Measurements from ENCODE around the gene BTRC.

BTRC gene

DNA sequence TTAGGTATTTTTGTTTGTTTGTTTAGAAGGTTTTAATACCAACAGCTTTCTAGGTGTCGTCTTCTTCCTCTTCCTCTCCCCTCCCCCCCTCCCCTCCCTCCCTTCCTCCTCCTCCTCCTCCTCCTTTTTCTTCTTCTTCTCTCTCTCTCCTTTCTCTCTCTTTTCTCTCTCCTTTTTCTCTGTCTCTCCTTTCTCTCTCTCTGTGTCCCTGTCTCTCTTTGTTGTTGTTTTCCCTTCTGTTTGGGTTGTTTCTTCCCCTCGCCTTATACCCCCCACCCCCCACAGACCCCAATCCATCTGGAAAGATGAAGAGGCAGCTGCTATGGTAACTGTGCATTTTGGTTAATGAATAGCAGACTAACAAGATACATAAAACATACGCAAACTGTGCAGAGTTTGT is 75.5 kb downstream of the BTRC start:
- Histone ChIP-seq H3K4me3 (ENCODE audit: low read depth, low read length) (no peak overlapping the region), H3K9me3 (ENCODE audit: control insufficient read depth, insufficient read depth, low read length) (no peaks in the 10 kb centered on the region), H3K9ac (ENCODE audit: low read depth, low read length) (no peak overlapping the region), H3K4me1 (ENCODE audit: control insufficient read depth, insufficient read depth, low read length) (no peaks in the 10 kb centered on the region), H3K27me3 (ENCODE audit: control insufficient read depth, insufficient read depth, low read length) (no peaks in the 10 kb centered on the region), H3K36me3 (ENCODE audit: control insufficient read depth, insufficient read depth, low read length) (no peaks in the 10 kb centered on the region)

DNA sequence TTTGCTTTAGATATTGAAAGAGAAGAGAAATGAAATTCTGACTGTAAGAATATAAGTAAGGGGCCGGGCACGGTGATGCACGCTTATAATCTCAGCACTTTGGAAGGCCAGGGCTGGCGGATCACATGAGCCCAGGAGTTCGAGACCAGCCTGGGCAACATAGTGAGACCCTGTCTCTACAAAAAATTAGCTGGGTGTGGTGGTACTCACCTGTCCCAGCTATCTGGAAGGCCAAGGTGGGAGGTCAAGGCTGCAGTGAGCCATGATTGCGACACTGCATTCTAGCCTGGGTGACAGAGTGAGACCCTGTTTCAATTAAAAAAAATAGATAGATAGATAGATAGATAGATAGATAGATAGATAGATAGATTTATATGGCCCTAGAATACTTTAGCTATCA is 82.3 kb downstream of the BTRC start:
- H3K27me3 ChIP-seq (ENCODE audit: control insufficient read depth, insufficient read depth, low read length), result no peaks in the 10 kb centered on the region

DNA sequence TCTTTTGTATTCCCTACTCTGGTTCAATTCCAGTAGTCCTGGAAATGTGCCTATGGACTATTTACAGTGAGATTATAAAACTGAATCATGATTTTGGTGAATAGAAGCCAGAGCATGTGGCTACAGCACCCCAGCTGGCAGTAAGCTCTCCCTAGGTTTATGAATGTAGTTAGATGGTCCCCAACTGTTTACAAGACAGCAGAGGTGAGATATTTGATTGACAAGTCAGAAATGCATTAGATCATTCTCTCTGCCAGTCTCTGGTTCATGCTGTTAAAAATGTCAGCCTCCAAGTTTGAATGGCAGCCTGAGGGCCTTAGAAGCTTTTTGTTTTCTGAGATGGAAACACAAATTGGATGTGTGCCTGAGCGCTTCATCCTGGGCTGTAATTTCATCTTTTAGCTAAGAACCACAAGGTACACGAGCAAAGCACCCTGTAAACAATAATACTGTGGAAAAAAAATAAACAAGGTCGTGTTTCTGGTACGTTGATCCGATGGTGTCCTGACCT is 85.0 kb downstream of the BTRC start:
- no peaks in the 10 kb centered on the region for H3K36me3 ChIP-seq (ENCODE audit: control insufficient read depth, insufficient read depth, low read length)

More for the DNA sequence above, 82.3 kb downstream of the BTRC start:
- no peaks in the 10 kb centered on the region for H3K9me3 ChIP-seq (ENCODE audit: control insufficient read depth, insufficient read depth, low read length)
- H3K4me1 ChIP-seq (ENCODE audit: control insufficient read depth, insufficient read depth, low read length), result no peaks in the 10 kb centered on the region
- no peaks in the 10 kb centered on the region for H3K36me3 ChIP-seq (ENCODE audit: control insufficient read depth, insufficient read depth, low read length)
- no peak overlapping the region for H3K9ac ChIP-seq (ENCODE audit: low read depth, low read length)
- no peak overlapping the region for H3K4me3 ChIP-seq (ENCODE audit: low read depth, low read length)

DNA sequence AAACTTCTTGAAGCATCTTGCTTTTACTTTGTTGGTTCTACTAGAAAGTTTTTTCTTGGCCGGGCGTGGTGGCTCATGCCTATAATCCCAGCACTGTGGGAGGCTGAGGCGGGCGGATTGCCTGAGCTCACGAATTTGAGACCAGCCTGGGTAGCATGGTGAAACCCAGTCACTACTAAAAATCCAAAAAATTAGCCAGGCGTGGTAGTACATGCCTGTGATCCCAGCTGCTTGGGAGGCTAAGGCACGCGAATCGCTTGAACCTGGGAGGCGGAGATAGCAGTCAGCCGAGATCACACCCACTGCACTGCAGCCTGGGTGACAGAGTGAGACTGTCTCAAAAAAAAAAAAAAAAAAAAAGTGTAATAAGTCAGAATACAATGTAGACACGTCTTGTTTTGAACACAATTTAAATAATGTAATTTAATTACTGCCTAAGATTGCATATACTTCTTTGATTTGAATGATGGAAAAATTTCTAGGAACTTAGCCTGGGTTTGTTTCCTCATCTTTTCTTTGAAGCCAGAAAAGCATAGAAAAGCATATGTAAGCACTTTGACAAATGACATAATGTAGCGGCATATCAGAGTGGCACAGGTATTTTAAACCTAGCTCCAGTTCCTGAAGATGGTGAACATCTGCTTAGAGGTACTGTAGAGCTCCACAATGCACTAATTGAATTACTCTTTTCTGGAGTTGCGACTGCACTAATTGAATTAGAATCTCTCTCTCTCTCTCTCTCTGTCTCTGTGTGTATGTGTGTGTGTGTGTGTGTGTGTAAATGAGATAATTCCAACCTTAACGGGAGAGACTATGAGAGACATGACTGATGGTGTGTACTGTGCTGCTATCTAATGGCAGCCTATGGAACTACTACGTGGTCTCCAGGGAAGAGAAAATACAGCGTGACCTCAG is 87.8 kb downstream of the BTRC start:
- Histone ChIP-seq H3K4me3 (ENCODE audit: low read depth, low read length) (no peak overlapping the region), H3K27me3 (ENCODE audit: control insufficient read depth, insufficient read depth, low read length) (no peaks in the 10 kb centered on the region), H3K36me3 (ENCODE audit: control insufficient read depth, insufficient read depth, low read length) (no peaks in the 10 kb centered on the region), H3K9ac (ENCODE audit: low read depth, low read length) (no peak overlapping the region), H3K4me1 (ENCODE audit: control insufficient read depth, insufficient read depth, low read length) (peaks cover 4% of the 10 kb centered on the region), H3K9me3 (ENCODE audit: control insufficient read depth, insufficient read depth, low read length) (no peaks in the 10 kb centered on the region)

More for the DNA sequence above, 85.0 kb downstream of the BTRC start:
- Histone ChIP-seq H3K27me3 (ENCODE audit: control insufficient read depth, insufficient read depth, low read length) (no peaks in the 10 kb centered on the region), H3K9ac (ENCODE audit: low read depth, low read length) (no peak overlapping the region), H3K9me3 (ENCODE audit: control insufficient read depth, insufficient read depth, low read length) (no peaks in the 10 kb centered on the region), H3K4me3 (ENCODE audit: low read depth, low read length) (no peak overlapping the region), H3K4me1 (ENCODE audit: control insufficient read depth, insufficient read depth, low read length) (peaks cover 4% of the 10 kb centered on the region)

DNA sequence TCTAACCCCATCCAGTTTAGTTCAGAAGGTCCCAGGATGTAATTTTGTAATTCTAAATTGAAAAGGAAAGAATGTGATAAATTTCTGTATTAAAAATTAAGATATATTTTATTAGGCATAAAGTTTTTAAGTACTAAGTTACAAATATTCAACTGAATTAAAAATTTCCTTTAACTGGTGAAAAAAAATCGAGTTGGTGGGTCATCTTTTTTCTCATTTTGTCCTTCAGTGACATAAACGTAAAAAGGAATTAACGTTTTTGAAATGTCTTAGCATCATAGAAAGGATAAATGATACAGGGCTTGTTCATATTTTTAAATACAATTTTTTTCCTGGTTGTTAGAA is 88.5 kb downstream of the BTRC start:
- Histone ChIP-seq H3K4me3 (ENCODE audit: low read depth, low read length) (no peak overlapping the region), H3K9ac (ENCODE audit: low read depth, low read length) (no peak overlapping the region), H3K4me1 (ENCODE audit: control insufficient read depth, insufficient read depth, low read length) (peaks cover 4% of the 10 kb centered on the region), H3K9me3 (ENCODE audit: control insufficient read depth, insufficient read depth, low read length) (no peaks in the 10 kb centered on the region), H3K36me3 (ENCODE audit: control insufficient read depth, insufficient read depth, low read length) (no peaks in the 10 kb centered on the region), H3K27me3 (ENCODE audit: control insufficient read depth, insufficient read depth, low read length) (no peaks in the 10 kb centered on the region)

DNA sequence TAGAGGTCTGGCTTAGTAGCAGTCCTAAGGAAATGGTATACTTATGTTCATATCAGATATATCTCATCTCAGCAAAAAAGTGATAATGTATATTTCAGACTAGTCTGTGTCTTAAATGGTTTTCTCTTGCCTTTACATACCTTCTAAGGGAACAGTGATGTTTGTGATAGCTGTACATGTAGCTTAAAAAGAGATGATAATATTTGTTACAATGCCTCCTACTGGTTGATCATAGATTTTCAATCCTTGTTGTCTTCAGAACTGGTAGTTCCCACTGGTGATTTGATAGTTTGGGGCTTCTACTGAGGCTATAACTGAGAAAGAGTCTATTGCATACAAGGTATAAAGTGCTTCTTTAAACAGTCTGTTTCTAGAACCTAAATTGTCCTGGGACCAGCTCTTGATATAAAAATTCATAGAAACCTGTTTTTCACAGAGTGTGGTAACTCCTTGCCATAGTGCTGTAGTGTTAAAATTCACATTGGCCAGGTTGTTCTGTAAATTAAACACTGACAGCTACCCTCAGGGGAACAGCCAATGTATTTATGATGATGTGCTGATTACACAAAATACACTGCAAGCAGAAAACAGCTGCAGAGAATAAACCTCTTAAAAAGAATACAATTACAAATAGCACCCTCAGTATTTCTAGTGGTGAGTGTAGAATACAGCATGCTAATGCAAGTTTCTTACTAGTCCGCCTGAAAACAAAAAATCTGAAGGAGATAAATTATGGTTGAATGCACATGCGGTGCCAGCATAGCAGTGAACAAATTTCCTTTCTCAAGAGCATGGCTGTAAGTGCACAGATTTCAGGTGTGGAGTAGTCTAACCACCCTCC is 90.3 kb downstream of the BTRC start:
- Histone ChIP-seq H3K9ac (ENCODE audit: low read depth, low read length) (no peak overlapping the region), H3K9me3 (ENCODE audit: control insufficient read depth, insufficient read depth, low read length) (no peaks in the 10 kb centered on the region), H3K27me3 (ENCODE audit: control insufficient read depth, insufficient read depth, low read length) (no peaks in the 10 kb centered on the region), H3K4me1 (ENCODE audit: control insufficient read depth, insufficient read depth, low read length) (peaks cover 4% of the 10 kb centered on the region), H3K36me3 (ENCODE audit: control insufficient read depth, insufficient read depth, low read length) (no peaks in the 10 kb centered on the region), H3K4me3 (ENCODE audit: low read depth, low read length) (no peak overlapping the region)

DNA sequence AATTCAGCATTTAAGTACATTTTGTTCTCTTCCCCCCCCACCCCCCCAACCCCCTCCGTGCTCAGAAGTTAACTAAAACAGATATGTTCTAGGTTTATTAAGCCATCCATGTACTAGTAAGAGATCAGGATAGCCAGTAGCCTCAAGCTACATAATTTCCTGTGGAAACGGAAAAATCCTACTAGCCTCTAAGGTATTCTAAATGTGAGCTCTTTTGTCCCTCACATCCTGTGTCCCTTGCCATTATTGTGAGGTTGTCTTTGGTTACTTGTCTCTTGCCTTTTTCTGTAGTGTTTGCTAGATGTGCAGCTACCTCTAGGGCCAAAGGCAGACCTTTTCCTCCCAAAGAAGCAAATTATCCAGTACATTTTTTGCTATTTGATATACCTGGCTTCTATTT is 92.1 kb downstream of the BTRC start:
- peaks cover 4% of the 10 kb centered on the region for H3K4me1 ChIP-seq (ENCODE audit: control insufficient read depth, insufficient read depth, low read length)
- H3K9me3 ChIP-seq (ENCODE audit: control insufficient read depth, insufficient read depth, low read length), result no peaks in the 10 kb centered on the region
- no peak overlapping the region for H3K4me3 ChIP-seq (ENCODE audit: low read depth, low read length)
- H3K27me3 ChIP-seq (ENCODE audit: control insufficient read depth, insufficient read depth, low read length), result no peaks in the 10 kb centered on the region
- no peaks in the 10 kb centered on the region for H3K36me3 ChIP-seq (ENCODE audit: control insufficient read depth, insufficient read depth, low read length)
- H3K9ac ChIP-seq (ENCODE audit: low read depth, low read length), result no peak overlapping the region

DNA sequence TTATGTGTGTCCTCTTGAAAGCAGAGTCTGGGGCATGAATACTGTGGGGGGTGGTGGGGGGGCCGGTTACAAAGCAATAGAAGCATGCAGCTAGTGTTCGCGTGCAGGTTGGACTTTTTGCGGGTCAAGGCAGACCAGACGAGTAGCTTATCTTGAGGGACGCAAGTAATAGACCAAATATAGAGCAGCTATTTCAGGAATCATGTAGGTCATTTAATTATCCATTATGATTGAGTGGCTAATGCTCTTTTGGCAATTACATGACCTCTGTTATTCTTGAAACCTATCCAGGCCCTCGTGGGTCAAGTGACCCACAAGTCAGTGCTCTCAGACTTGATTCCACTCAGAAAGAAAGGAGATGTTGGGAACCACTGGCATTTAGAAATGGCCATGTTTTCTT is 93.0 kb downstream of the BTRC start:
- Histone ChIP-seq H3K36me3 (ENCODE audit: control insufficient read depth, insufficient read depth, low read length) (no peaks in the 10 kb centered on the region), H3K27me3 (ENCODE audit: control insufficient read depth, insufficient read depth, low read length) (no peaks in the 10 kb centered on the region), H3K9ac (ENCODE audit: low read depth, low read length) (no peak overlapping the region)

DNA sequence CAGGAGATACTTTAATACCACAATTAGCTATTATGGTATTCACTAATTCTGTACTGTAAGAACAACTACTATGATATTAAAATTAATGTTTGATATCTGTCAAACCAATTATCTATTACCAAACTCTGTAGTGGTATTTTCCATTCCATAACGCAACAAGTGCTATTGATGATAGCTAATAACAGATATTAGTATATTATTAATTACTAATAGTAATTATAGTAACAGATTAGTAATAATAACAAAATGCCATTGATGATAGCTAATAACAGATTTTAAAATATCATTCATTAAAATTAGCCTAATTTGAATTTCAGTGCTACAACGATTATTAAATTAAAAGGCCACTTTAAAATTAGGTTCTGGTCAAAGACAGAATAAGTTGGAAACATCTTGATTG is 93.5 kb downstream of the BTRC start:
- Histone ChIP-seq H3K36me3 (ENCODE audit: control insufficient read depth, insufficient read depth, low read length) (no peaks in the 10 kb centered on the region), H3K4me1 (ENCODE audit: control insufficient read depth, insufficient read depth, low read length) (no peaks in the 10 kb centered on the region), H3K9ac (ENCODE audit: low read depth, low read length) (no peak overlapping the region), H3K27me3 (ENCODE audit: control insufficient read depth, insufficient read depth, low read length) (no peaks in the 10 kb centered on the region), H3K9me3 (ENCODE audit: control insufficient read depth, insufficient read depth, low read length) (no peaks in the 10 kb centered on the region), H3K4me3 (ENCODE audit: low read depth, low read length) (no peak overlapping the region)

More for the DNA sequence above, 93.0 kb downstream of the BTRC start:
- no peaks in the 10 kb centered on the region for H3K9me3 ChIP-seq (ENCODE audit: control insufficient read depth, insufficient read depth, low read length)
- no peak overlapping the region for H3K4me3 ChIP-seq (ENCODE audit: low read depth, low read length)
- H3K4me1 ChIP-seq (ENCODE audit: control insufficient read depth, insufficient read depth, low read length), result peaks cover 2% of the 10 kb centered on the region

DNA sequence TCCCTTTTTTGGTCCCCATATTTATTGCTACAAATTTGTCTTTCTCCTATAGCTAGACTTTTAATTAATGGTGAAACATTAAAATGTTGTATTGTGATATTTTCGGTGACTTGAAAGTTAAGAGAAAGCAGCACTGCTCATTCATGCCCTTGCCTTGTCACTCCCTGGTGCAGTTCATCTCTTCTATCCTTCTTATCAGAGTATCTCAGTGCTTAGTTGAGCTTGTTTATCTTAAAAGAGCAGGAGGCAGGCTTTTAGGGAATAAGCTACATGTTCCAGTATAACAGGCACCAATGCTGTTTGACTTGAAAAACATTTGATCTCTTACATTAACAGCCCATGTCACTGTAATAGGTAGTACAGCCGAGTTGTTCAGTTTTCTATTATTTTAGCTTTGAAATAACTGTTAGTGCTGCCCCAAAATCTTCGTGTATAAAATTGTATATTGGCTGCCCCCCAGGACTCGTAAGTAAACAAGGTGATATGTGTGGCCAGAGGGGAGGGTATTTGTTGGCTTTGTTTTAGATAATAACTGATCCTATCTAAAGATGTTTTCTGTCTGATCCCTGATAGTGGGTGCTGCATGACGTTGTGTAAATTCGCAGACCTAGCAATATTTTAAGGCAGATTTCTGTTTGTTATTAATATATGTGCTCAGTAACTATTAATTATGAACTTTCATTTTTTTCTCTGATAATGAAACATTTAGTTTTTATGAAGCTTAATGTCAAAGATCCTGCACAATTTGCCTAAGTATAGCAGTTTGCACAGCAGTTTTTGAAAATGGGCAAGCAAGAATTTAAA is 96.5 kb downstream of the BTRC start:
- Histone ChIP-seq H3K36me3 (ENCODE audit: control insufficient read depth, insufficient read depth, low read length) (no peaks in the 10 kb centered on the region), H3K9ac (ENCODE audit: low read depth, low read length) (no peak overlapping the region), H3K9me3 (ENCODE audit: control insufficient read depth, insufficient read depth, low read length) (no peaks in the 10 kb centered on the region), H3K27me3 (ENCODE audit: control insufficient read depth, insufficient read depth, low read length) (no peaks in the 10 kb centered on the region), H3K4me1 (ENCODE audit: control insufficient read depth, insufficient read depth, low read length) (no peaks in the 10 kb centered on the region), H3K4me3 (ENCODE audit: low read depth, low read length) (no peak overlapping the region)

DNA sequence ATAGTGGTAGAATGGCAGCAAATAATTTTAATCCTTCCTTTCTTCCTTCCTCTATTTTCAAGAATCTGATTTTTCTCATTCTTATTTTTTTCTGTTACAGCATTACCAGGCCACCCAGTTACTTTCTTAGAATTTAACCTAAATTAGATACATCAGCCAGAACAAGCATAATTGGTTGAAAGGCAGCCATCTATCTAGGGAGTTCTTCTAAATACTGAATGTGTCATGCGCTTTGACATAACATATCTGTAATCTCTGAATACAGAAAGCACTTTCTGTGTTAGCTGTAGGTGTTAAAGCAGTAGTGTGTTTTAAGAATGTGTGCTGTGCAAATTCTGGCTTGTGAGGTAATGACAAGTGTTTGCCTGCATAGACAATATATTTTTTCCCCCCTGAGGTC is 97.3 kb downstream of the BTRC start:
- Histone ChIP-seq H3K36me3 (ENCODE audit: control insufficient read depth, insufficient read depth, low read length) (no peaks in the 10 kb centered on the region), H3K9ac (ENCODE audit: low read depth, low read length) (no peak overlapping the region), H3K4me3 (ENCODE audit: low read depth, low read length) (no peak overlapping the region), H3K27me3 (ENCODE audit: control insufficient read depth, insufficient read depth, low read length) (no peaks in the 10 kb centered on the region), H3K4me1 (ENCODE audit: control insufficient read depth, insufficient read depth, low read length) (no peaks in the 10 kb centered on the region), H3K9me3 (ENCODE audit: control insufficient read depth, insufficient read depth, low read length) (no peaks in the 10 kb centered on the region)

Data from iPS-15b (cell line).